GDM1 (cell line): ENCODE measurements around the gene GPRIN2.
"Not testable (repeated sequence)": the region's sequence is repeated elsewhere in the genome, so short reads cannot be mapped to it uniquely, and the experiment has no call there.

ENCODE experiments used
- DNase-seq: peaks from one replicate; lab custom pipeline; 2025; lab: John Stamatoyannopoulos, UW

Gene GPRIN2

GRCh38 chr10:46537309-46537708 lies 19.1 kb downstream of the GPRIN2 start:
- DNase-seq: no peak

GRCh38 chr10:46536781-46537180 lies 19.7 kb downstream of the GPRIN2 start:
- no peak for DNase-seq

- DNase-seq: no peak
These were observed 20.3 kb downstream of the GPRIN2 start for GRCh38 chr10:46536171-46536570.

DNA sequence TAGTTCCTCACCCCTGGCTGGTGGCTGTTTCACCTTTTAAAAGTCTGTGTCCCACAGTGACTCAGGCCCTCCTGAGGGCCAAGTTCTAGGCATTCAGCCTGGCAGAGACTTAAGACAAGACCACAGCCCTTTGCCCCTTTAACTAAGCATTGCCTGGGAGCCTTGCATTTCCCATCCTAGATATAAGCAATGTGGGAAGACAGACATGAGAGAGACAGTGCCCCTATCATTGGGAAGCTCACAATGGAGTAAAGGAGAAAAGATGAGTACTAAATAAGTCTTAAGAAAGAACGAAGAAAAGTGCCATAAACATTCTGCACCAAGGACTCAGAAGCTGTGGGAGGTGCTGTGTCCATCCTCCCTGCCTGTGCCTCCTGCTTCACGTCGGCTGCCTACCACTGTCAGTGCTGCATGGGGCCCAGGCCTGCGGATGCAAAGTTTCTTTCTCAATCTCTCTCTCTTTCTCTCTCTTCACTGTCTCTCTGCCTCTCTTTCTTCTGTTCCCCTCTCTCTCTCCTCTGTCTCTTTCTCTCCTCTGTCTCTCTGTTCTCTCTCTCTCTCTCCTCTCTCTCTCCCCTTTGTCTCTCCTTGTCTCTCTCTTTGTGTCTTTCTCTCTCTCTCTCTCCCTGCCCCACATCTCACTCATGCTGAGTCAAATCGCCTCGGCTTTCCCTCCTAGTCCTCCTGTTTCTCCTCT lies 21.5 kb downstream of the GPRIN2 start:
- DNase-seq: no peak

DNA sequence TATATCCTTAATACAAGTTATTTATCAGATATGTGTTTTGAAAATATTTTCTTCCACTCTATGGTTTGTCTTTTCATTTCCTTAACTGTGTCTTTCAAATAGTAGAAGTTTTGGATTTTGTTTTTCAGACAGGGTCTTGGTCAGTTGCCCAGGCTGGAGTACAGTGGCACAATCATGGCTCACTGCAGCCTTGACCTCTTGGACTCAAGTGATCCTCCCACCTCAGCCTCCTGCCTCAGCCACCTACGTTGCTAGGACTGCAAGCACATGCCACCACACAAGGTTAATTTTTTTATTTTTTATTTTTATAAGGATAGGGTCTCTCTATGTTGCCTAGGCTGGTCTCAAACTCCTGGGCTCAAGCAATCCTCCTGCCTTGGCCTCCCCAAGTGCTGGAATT lies 24.2 kb downstream of the GPRIN2 start:
- not testable (repeated sequence) for DNase-seq

DNA sequence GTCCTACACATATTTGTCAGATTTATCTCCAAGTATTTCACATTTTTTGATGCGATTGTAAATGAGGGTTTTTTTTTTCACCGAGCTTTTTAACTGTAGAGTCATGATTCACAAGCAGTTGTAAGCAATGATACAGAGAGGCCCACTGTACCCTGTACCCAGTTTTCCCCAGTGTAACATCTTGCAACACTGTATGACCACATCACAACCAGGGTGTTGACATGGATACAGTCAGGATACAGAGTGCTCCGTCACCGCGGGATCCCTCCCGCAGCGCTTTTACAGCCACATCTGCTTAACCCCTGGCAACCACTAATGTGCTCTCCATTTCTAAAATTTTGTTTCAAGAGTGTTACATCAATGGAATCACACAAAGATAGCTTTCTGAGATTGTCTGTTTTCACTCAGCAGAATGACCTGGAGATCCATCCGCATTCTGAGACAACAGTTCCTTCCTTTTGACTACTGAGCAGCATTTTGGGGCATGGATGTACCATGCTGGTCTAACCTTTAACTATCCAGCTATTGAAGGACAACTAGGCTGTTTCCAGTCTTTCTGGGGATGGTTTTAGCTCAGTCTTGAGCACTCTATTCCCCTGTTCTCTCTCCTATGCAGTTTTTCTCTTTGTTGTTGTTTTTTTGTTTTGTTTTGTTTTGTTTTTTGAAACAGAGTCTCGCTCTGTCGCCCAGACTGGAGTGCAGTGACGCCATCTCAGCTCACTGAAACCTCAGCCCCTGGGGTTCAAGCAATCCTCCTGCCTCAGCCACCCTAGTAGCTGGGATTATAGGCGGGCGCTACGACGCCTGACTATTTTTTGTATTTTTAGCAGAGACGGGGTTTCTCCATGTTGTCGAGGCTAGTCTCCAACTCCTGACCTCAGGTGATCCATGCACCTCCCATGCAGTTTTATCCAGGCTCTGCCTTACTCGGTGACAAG lies 25.9 kb downstream of the GPRIN2 start:
- no peak for DNase-seq

- not testable (repeated sequence) for DNase-seq
These were observed 26.7 kb downstream of the GPRIN2 start for GRCh38 chr10:46529742-46530141.

- DNase-seq: no peak
These were observed 27.5 kb downstream of the GPRIN2 start for GRCh38 chr10:46528675-46529615.

DNA sequence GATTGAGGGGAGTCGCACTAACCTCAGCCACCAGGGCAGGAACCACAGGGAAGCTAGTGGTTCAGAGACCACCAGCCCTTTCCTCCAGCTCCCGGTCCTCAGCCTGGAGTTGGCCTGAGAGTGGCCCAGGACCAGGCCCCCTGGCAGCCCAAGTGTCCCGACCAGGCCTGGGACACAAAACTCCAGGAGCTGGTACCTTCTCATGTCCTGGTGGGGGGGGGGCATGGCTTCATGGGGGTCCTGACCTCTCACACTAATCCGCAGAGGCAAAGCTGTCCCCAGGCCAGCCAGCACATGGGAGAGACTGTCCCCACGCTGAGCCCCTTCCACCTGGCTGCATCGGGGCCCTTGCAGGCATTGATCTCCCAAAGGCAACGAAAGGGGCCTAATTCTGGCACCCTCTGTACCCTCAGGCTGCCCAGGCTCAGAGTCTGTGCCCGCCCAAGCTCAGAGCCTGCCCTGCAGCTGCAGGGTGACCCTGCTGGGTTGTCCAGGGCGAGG lies 28.2 kb downstream of the GPRIN2 start:
- no peak for DNase-seq

- DNase-seq: no peak
These were observed 29.1 kb downstream of the GPRIN2 start for GRCh38 chr10:46527241-46527811.

DNA sequence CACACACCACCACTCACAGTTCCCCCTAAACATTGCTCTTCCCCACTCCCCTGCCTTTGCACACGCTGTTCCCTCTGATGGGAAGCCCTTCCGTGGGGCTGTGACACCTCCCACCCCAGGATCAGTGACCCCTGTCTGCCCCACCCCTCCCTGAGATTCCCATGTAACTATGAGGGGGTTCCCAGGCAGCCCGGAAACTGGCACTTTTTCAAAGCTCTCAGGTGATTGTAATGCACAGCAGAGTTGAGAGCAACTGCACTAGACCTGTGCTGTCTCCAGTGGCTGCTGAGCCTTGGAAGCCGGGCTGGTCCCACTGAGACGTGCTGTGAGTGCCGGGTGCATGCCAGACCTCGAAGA lies 29.8 kb downstream of the GPRIN2 start:
- DNase-seq: no peak

- DNase-seq: no peak
These were observed 30.4 kb downstream of the GPRIN2 start for GRCh38 chr10:46525824-46526681.

DNA sequence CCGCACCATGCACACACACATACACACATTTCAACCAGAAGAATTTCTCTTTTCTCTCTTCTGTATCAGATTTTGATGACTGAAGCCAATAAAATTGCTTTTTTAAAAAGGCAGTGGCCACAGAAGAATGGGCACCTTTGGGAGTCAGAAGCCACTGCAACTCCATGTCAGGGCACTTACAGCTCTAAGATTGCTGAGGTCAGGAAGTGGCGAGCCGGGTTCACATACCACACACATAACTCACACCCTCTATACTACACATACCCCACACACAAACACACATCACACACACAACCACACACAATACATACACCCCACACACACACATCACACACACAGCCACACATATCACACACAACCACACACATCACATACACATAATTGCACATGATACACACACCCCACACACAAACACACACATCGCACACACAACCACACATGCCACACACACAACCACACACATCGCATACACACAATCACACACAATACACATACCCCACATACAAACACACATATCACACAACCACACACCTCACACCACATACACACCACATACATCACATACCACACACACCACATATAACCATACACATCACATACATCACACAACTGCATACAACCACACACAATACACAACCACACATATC lies 31.2 kb downstream of the GPRIN2 start:
- DNase-seq: no peak

DNA sequence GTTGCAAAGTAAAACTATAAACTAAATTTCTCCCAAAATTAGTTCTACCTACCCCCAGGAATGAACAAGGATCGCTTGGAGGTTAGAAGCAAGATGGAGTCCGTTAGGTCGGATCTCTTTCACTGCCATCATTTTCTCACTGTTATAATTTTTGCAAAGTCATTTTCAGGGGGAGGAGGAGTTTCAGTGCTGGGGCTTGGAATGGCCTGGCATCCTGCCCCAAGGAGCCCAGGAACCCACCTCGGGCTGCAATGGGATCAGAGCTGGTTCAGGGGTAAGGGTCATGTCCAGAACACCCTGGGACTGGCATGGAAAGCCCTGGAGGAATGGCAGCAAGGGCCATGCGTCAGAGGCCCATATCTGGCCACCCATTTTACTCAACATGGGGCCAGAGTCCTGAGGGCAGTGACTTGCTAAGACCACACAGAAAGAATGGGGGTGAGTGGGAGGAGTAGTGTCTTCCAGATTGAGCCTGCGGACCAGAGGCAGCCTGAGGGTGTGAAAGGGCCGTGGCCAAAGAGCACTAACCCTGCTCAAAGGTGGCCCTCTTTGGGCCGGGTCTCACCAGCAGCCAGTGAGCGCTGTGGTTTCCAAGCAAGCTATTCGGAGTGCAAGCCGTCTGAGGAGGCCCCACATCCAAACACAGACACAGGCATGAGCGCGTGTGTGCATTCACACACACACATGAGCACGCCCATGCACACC lies 31.8 kb downstream of the GPRIN2 start:
- no peak for DNase-seq

GRCh38 chr10:46523962-46524471 lies 32.4 kb downstream of the GPRIN2 start:
- DNase-seq: no peak

DNA sequence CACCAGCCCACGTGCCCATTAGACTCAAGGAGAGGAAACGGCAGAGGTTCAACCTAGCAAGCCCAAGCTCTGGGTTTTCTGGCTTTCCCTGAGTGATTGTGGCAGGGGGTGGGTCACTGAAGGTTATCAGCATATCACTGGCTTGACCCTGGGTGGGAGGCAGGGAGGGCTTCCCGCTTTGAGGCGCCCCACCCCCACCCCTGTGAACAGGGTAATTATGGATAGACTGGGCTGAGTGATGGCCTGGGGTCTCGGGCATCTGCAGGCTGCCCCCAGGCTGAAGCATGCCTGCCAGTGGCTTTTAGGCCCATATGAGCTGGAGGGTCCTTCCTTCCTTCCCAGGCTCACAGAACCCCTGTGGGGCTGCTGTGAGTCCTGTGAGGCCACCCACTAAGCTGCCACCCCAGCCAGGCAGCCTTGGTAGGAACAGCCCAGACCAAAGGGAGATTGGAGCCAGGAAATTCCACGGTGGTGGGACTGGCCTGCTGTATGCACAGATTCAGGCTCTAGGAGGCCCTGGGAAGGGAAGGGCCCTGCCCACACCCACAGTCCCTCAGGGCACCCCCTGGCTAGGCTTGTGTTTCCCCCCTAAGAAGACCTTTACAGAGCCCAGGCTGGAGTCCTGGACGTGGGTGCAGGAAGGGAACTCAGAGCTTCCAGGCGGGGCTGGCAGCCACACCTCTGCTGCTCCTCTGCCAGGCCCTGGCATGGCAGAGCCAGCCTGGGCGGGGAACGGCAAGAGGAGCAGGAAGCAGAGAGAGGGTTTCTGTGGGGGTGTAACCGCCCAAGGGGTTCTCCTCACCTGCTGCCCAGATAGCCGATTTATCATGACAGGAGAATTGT lies 33.1 kb downstream of the GPRIN2 start:
- DNase-seq: no peak

GRCh38 chr10:46522295-46523118 lies 34.0 kb downstream of the GPRIN2 start:
- no peak for DNase-seq
